ENCODE measurements around the gene DYNAP.

DYNAP gene, protein sequence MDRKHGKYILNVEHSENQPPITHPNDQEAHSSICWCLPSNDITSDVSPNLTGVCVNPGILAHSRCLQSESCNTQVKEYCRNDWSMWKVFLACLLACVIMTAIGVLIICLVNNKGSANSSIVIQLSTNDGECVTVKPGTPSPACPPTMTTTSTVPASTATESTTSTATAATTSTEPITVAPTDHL

DNA sequence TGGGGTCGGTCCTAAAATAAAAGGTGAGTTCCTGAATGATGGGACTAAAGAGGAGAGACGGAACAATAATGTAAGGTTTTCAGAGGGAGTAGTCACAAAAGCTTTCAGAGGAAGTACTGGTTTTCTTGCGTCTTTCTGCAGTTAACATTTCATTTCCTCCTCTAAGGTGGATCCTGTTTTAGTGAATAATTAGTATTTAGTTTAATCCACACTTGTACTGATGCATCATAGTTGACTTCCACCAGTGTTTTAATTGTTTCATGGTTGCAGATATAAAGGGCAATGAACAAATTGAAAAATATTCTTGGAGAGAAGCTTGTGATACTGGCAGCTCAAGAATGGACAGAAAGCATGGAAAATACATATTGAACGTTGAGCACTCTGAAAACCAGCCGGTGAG is at the start of gene DYNAP:
Gene DYNAP (plus strand): TSS at position 301 of the 400 bp plus-strand sequence. CDS start 38 bp downstream, at position 339.
- no peak for DNase-seq (ENCODE audit: low read depth in 2 of 2)

DNA sequence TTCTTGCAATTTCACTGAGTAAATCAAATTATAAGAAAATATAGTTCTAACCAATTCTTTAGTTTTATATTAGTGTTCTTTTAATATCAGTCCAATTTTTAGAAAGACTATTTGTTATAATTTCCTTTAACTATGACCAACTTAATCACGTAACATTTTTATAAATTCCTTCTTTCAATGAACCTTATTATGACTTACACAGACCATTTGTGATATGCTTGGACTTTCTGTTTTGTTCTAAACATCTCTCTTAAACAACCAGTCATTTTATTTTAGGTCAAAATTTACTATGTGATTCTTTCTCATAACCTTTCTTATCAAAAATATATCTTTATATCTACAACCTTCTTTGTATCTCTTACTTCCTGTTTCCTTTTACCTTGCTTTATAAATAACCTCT is 39.5 kb upstream of the DYNAP start:
- DNase-seq (ENCODE audit: low read depth in 2 of 2) = no peak

DNA sequence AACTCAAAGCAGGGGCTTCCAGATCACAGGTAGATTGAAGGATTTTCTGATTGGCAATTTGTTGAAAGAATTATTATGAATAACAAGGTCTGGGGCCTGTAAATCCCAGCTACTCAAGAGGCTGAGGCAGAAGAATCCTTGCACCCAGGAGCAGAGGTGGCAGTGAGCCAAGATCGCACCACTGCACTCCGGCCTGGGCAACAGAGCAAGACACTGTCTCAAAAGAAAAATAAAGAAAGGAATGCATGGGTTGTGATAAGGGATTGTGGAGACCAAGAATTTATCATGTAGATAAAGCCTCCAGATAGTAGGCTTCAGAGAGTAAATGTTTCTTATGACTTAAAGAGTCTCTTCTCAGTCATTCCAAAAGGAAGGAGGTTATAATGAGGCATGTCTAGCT is 35.8 kb upstream of the DYNAP start:
- no peak for DNase-seq (ENCODE audit: low read depth in 2 of 2)

DNA sequence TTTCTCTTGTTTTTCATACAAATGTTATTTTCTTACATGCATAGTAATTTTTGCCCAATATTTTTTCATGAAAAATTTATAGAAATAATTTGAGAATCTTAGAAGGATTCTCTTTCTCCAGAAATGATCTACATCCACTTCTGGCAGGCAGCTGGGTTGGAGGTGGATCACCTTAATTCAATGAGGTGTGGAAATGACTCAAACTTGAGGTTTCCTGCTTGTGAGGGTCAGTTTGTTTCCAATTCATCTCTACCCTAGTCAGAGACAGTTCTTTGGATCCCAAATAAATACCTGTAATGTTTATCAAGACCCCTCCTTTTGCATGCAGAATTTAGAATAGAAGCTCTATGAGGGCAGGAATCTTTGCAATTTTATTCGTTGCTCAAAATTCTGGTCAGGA is 35.0 kb upstream of the DYNAP start:
- no peak for DNase-seq (ENCODE audit: low read depth in 2 of 2)

DNA sequence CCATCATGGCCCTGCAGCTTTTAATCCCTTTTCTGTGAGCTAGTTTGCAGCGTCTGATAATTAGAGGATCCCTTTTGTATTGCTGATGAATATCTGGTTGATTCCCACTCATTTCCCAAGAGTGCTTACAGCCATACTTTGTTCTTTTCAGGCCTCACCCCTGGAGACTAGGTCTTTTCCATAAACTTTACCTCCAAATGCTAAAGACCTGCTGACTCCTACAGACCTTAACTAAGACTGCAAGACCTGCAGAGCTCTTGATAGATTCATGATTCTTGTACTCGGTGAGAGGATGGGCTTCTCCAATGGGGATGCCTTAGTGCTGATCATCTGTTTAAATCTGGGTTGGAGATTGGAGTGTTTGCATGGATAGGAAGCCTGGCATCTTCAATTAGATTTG is 33.1 kb upstream of the DYNAP start:
- DNase-seq (ENCODE audit: low read depth in 2 of 2) = no peak

DNA sequence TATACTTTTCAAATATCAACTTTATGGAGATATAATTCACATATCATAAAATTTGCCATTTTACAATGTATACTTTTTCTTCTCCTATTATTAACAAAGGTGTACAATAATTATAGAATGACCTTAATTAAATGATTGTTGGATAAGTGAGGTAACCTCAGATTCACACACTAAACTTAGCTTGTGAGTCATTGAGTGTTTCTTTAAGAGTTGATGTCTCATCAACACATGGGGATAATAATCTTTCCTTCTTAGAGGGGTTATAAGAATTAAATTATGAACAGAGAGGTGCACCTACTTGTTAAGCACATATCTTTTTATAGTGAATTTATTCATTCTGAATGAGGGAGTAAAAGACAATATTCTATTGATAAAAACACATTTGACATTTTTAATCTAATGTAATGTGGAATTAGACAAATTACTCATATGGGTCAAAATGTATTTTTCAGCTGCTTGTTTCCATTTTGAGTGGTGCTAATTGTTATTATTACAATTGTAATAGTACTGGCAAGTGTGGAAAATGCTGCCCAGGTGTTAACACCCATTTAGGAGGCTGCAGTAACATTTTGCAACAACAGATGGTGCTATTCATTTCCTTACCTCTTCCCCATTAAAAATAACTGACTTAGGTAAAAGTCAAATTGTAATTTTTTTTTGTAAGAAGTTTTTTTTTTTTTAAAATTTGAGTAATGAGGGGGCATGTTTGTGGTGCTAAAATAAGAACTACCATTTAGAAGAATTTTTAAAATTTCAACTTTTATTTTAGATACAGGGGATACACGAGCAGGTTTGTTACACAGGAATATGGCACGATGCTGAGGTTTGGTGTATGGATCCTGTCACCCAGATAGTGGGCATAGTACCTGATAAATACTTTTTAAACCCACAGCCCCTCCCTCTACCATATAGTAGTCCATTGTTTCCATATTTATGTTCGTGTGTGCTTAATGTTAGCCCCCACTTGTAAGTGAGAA is 32.1 kb upstream of the DYNAP start:
- DNase-seq (ENCODE audit: low read depth in 2 of 2) = no peak

DNA sequence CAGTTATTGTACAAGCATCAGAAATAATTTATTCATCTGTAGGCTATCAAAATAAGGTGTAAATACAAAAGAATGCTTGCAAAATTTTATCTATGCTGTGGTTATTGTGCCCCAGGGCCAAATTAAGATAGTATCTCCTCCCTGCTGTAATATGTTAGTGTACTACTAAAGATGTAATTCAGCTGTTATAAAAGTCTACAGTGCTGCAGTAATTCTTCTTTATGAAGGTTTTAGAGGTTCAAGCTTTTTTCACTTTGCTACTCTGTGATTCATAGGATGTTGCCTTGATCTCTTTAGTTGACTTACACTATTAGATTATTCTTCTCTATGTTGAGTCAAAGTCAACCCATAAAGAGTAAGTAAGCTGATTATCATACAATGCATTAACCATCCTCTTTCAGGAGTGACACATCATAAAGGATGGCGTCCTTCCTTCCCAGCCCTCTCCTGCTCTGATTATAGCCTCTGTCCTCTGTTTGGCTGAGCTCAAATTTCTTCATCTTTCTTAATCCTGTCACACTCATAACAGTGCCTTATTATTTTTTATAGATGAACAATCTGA is 29.3 kb upstream of the DYNAP start:
- no peak for DNase-seq (ENCODE audit: low read depth in 2 of 2)

DNA sequence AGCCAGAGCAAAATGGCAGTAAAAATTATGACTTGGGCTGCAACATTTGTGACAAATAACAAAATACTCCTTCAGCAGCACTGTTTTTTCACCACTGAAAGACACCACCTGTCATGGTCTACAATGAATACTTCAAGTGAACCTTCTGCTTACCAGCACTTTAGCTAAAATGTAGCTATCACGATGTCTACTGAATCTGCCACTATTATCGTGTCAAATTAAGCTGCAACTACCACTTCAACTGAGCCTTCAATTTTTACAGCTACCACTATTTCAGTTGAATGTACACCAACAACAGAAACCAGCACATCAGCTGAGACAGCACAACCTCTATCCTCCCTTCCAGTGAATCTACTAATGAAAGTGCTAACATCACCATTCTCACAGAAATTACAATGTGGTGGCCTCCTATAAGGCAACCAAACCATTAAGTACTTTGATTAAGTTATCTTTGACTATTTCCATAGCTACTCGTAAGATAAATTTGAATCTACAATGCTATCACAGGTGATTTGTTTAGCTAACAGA is 10.8 kb upstream of the DYNAP start:
- no peak for DNase-seq (ENCODE audit: low read depth in 2 of 2)

DNA sequence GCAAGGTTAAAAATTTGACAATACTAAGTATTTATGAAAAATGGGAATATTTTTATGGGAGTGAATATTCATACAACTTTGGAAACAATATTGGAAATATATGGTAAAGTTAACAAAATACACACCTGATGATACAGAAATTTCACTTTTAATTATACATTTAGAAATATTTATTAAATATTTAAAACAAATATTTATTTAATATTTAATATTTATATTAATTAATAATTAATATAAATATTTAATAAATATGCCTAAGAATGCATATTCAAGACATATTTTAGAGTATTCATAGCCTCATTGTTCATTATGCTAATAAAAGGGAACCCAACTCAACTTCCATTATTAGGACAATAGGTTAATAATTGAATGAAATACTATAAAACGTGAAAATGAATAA is 7.0 kb upstream of the DYNAP start:
- no peak for DNase-seq (ENCODE audit: low read depth in 2 of 2)

DNA sequence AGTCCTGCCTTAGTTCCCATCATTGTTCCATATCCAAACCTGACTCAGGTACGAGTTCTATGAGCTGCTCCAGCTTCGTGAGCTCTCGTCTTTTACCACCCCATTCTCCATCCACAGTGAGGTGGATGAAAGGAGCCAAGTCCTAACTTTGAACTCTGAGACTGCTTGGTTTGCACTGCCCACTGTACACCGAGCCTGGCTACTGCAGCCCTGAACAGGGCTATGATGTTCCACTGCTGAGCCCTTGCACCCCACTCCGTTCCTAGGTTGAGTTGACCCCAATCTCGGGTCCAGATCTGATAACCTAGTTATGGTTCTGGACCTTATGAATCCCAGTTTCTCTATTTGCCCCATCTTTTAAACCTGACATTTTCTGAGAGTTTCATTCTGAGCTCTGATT is 5.3 kb upstream of the DYNAP start:
- no peak for DNase-seq (ENCODE audit: low read depth in 2 of 2)

DNA sequence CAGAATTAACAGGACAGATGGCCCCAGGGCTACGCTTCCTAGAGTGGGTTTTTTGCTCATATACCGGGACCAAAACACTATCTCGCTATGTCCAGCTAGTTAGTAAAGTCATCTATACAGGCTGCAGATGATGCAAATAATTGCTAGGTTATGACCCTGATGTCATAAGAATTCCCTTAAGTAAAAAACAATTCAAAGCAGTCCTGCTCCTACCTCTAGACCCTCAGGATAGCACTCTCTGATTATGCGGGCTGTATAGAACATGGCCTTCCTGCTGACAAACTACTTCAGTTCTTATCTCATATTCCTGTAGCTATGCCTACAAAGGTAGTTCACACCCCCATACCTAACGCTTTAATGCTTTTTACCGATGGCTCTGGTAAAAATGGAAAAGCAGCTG is 13.2 kb downstream of the DYNAP start:
- no peak for DNase-seq (ENCODE audit: low read depth in 2 of 2)

DNA sequence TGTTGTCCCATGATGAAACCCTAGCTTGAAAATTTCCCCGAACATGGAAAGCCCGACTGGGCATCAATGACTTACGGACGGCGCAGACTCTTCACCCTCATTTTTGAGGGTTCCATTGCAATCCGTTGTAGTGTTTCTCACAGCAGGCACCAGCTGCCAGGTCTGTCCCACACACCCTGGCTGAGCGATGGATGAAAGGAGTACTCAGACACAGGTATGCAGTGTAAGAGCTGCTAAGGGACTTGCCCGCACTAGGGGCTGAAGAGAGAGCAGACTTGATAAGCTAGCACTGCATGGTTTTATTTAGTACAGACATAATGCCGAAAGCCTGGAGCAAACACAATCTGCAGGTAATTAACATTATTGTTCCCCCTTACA is 15.8 kb downstream of the DYNAP start:
- DNase-seq (ENCODE audit: low read depth in 2 of 2) = no peak

DNA sequence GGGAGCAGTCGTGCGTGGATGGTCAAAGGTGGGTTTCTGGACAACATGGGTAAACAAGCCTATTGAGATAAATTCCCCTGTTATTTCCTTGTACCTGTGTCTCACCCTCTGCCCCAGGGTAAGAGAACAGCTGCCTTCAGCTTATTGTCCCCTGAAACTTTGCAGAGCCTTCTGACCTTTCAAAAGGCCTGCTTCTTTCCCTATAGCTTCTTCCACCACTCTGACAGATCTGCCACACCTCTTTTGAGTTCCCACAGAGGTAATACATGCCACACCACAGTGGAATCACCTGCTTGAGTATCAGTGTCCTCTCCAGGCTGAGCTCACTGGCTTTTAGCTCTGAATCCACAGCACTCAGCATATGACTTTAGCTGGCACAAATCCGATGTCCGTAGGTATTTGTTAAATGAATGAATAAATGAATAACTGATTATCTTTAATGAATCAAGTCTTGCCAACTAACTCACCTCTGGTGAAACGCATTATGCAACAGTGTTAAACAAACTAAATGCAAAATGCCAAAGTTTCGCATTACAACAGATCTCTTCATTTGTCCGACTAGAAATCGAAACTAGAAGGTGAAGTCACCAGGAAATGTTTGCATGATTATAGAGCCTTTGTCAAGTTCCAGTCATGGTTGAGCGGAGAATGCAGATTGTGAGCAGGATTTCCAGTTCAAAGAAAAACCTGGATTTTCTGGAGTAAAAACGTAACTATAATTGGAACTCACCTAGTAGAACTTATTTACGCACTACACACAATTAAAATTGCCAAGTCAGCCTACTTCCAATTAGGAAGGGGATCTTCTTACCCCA is 16.4 kb downstream of the DYNAP start:
- no peak for DNase-seq (ENCODE audit: low read depth in 2 of 2)

DNA sequence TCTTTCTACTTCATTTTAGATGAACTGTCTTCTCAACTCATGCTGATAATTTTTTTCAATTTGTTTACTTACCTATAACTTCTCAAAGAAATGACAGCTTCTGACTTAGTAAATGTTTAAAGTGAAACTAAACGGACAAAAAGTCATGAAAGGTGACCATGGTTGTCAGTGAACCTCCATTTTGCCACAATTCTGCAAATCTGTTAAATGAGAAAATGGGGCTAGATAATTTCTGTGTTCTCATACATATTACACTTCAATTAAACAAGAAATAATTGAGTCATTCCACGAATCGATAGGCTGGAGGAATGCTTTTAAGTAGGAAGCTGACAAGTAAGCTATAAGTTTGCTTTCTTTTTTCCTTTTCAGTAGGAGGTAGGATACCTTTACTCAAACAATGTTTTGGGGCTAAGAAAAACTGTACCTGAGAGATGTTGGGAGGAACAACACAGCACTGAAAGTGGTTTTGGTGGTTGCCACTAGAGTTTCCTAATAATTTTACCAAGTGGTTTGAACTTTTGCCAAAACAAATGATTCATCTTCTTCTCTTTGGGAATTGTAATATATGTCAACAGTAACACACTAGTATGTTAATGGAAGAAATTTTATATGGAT is 17.1 kb downstream of the DYNAP start:
- DNase-seq (ENCODE audit: low read depth in 2 of 2) = no peak

DNA sequence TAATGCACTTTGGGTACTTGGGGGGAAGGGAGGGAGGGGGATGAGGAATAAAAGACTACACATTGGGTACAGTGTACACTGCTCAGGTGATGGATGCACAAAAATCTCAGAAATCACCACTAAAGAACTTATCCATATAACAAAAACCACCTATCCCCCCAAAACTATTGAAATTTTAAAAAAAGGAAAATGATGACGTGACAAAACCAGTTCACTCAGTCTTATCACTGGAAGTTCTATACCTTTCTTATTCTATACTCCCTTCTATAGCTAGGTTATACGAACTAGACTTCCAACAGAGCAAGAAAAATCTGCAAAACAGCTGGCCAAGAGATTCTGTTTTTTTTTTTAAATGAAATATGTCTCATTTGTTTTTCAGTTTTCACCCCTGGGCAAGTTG is 20.8 kb downstream of the DYNAP start:
- DNase-seq (ENCODE audit: low read depth in 2 of 2) = no peak

DNA sequence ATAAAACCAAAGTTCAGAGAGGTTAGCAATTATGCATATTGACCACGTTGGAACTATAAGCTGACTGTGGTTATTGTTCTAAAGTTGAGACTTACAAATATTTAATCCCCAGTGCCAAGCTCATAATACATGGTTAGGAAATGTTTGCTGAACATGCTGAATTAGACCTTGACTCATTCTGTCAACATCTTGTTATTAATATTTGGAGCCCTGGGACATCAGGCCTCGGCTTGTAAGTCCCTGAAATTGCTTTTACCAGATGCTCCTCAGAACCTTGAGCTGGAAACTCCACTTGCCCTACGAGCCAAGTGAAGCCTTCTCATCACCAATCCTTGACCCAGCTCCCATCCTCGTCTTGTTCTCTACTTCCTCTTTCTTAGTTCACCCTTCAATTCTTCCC is 21.2 kb downstream of the DYNAP start:
- DNase-seq (ENCODE audit: low read depth in 2 of 2) = no peak

DNA sequence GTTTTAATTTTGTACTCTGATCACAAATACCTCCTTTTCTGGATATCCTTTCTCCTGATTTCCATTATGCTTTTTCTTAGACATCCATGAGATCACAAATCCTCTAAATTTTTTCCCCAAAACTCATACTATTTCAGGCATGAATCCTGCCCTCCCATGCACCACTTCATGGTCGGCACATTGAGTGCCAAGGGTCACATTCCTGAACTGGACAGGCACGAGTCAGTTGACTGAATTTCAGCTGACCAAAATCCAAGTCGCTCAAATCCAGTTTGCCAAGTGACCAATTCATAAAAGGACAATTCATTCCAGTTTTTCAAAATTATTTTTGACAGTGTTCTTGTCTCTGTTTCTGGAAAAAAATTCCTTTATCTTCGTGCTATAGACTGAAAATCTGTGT is 22.1 kb downstream of the DYNAP start:
- no peak for DNase-seq (ENCODE audit: low read depth in 2 of 2)

DNA sequence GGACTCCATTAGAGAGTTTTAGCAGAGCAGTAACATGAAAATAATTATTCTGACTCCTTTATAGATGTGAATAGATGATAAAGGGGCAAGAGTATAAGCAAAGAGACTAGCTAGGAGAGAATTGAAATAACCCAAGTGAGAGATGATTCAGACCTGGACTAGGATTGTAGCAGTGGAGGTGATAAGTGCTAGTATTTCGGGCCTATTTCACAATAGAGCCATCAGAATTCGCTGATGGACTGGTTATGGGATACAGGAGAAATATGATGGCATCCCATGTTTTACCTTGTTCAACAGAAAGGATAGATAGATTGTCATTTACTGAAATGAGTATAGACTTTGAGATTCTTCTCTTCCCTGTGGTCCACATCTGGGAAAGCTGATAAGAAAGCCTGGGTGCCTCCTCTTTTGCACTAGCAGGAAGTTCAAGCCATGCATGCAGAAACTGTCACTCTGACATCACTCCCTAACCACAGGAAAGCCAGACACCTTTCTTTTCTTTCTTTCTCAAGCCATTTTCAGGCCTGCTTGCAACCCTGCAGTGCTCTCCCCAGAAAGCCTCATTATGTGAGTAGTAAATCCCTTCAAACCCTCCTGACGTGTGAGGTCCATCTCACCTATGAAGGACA is 25.3 kb downstream of the DYNAP start:
- DNase-seq (ENCODE audit: low read depth in 2 of 2) = no peak

DNA sequence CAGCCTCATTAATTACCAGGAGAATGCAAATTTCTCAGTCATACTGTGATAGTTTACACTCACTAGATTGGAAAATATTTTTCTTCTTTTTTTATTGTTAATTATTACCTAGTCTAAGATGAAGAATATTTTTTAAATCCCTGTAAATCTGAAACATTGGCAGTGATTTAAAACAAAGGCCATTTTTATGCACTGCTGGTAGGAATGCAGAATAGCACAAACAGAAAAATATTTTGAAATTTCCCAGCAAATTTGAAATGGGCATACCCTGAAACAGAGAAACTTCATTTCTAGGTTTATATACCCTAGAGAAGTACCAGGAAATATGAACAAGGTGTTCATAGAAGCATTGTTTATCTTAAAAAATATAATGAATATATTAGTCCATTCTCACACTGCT is 31.0 kb downstream of the DYNAP start:
- DNase-seq (ENCODE audit: low read depth in 2 of 2) = no peak

DNA sequence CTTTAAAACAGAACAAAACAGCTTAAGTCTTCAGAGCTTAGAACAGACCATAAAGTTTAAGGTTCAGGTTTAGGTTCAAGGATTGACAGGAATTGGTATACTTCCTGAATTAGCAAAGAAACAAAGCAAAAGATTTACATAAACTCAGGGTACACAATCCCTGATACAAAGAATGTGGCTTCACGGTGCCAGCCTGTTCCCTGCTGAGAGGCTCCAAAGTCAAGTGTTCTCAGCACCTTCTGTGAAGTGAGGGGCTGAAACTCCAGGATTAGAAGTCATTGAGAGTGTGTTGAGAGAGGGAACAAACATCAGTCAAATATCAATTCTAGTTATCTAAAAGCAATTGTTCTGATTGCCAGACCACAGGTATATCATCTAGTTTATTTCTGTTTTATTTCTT is 35.7 kb downstream of the DYNAP start:
- no peak for DNase-seq (ENCODE audit: low read depth in 2 of 2)

DNA sequence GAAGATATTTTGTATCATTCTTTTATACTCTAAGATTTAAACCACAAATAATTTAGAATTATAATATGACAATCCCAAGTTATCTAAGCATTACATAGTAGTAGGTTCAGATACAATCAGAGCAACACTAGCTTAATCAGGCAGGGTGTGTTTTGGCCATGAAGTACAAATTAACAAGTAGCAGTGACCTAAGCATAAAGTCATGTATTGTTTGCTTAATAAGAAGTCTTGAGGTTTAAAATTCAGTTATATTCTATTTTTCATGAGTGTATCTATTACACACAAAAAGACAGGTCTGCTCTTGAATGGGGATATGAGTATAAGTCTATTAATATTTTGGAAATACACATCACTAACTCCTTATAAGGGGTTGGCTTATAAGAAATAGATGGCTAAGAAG is 39.9 kb downstream of the DYNAP start:
- no peak for DNase-seq (ENCODE audit: low read depth in 2 of 2)

All from stimulated activated CD4-positive, alpha-beta T cell treated with anti-CD3 and anti-CD28 coated beads, Interleukin-1b, Interleukin-23, amount 100 ng/mL, for 1 hour (primary cell).